ENCODE results near the gene ATP6V0B.

ATP6V0B gene

GRCh38 chr1:44016890-44017400 lies 42.2 kb downstream of the ATP6V0B start:
- no peak for DNase-seq (ENCODE audit: low read depth)
- no peak for TF ChIP-seq CTCF (conservative IDR thresholded peaks at IDR 0.05; ENCODE audit: low read length)

GRCh38 chr1:44019466-44019948 lies 44.7 kb downstream of the ATP6V0B start:
- no peak for TF ChIP-seq CTCF (conservative IDR thresholded peaks at IDR 0.05; ENCODE audit: low read length)
- no peak overlapping the region for H3K4me3 ChIP-seq (ENCODE audit: low read length)
- DNase-seq (ENCODE audit: low read depth): no peak

More at GRCh38 chr1:44016890-44017400, 42.2 kb downstream of the ATP6V0B start:
- no peak overlapping the region for H3K4me3 ChIP-seq (ENCODE audit: low read length)

- DNase-seq (ENCODE audit: low read depth): no peak
- no peak overlapping the region for H3K4me3 ChIP-seq (ENCODE audit: low read length)
- TF ChIP-seq CTCF (conservative IDR thresholded peaks at IDR 0.05; ENCODE audit: low read length): no peak
These were observed 45.7 kb downstream of the ATP6V0B start for GRCh38 chr1:44020464-44020863.

GRCh38 chr1:44021156-44021555 lies 46.4 kb downstream of the ATP6V0B start:
- no peak overlapping the region for H3K4me3 ChIP-seq (ENCODE audit: low read length)
- no peak for TF ChIP-seq CTCF (conservative IDR thresholded peaks at IDR 0.05; ENCODE audit: low read length)
- DNase-seq (ENCODE audit: low read depth): no peak

- no peak for DNase-seq (ENCODE audit: low read depth)
- no peak overlapping the region for H3K4me3 ChIP-seq (ENCODE audit: low read length)
- TF ChIP-seq CTCF (conservative IDR thresholded peaks at IDR 0.05; ENCODE audit: low read length): no peak
These were observed 47.0 kb downstream of the ATP6V0B start for GRCh38 chr1:44021581-44022321.

GRCh38 chr1:44024031-44024902 lies 49.5 kb downstream of the ATP6V0B start:
- no peak overlapping the region for H3K4me3 ChIP-seq (ENCODE audit: low read length)
- no peak for DNase-seq (ENCODE audit: low read depth)
- no peak for TF ChIP-seq CTCF (conservative IDR thresholded peaks at IDR 0.05; ENCODE audit: low read length)

All from AG10803 (cell line).